Gastroesophageal sphincter (tissue), 4 donors: ENCODE results near the gene HSD11B2. TPM values are rescaled to one million over a fixed set of nuclear protein-coding genes. Genes with fewer than 3 reads are reported as not detected.
A peak's percentile ranks its signal among the peaks of the same experiment; 100 is the strongest.

Experiments used
- ATAC-seq: fragments of 150-250 bp; one replicate; pipeline ENCODE4 v1.9.1; 2016; ENCODE audit warnings: mild to moderate bottlenecking, moderate library complexity
- H3K27ac ChIP-seq, 4 donors: fragments of 200-600 bp; sonication (generic) in 3 of 4; 1 replicate in 3 of 4; 2 replicates in 1 of 4; pipeline ENCODE4 v1.5.1; 2016 to 2019
- H3K27me3 ChIP-seq: fragments of 200-600 bp; sonication (generic); one replicate; pipeline ENCODE4 v1.5.1; 2019
- H3K36me3 ChIP-seq, 2 donors: fragments of 200-600 bp; sonication (generic); one replicate each; pipeline ENCODE4 v1.5.1; 2019; ENCODE audit warnings: control low read depth in 1 of 2
- H3K4me1 ChIP-seq, 3 donors: fragments of 200-600 bp; sonication (generic); 1 replicate in 2 of 3; 2 replicates in 1 of 3; pipeline ENCODE4 v1.5.1; 2016 to 2019; ENCODE audit warnings: control low read depth in 2 of 3
- H3K4me3 ChIP-seq, 2 donors: fragments of 200-600 bp; sonication (generic); one replicate each; pipeline ENCODE4 v1.5.1; 2019; ENCODE audit warnings: mild to moderate bottlenecking in 1 of 2, moderate library complexity in 1 of 2
- H3K9me3 ChIP-seq, 3 donors: fragments of 200-600 bp; sonication (generic); one replicate each; pipeline ENCODE4 v1.5.1; 2017 to 2019; ENCODE audit warnings: control low read depth in 2 of 3
- EP300 ChIP-seq: sonication (generic); formaldehyde crosslinking; IDR thresholded peaks from one replicate; pipeline ENCODE4 v1.6.1; 2017; ENCODE audit warnings: antibody characterized with exemption, mild to moderate bottlenecking
- POLR2A ChIP-seq, 2 donors: fragments of 450-650 bp; IDR thresholded peaks; one replicate each; pipeline ENCODE4 v1.6.1; 2017; ENCODE audit warnings: antibody characterized with exemption in 2 of 2, mild to moderate bottlenecking in 2 of 2, moderate library complexity in 1 of 2
- POLR2AphosphoS5 ChIP-seq: sonication (generic); formaldehyde crosslinking; IDR thresholded peaks from one replicate; pipeline ENCODE4 v1.6.1; 2017; ENCODE audit warnings: antibody characterized with exemption
- whole genome bisulfite sequencing, 2 donors: methylation state at CpG; one replicate each; pipeline ENCODE4 v1.1.5; 2018; ENCODE audit warnings: low coverage in 1 of 2; 5-methylcytosine and 5-hydroxymethylcytosine counted together
- total RNA-seq, 4 donors: library from RNA; depleted of rRNA; stranded (reverse); fragments of >200 nt; gene quantifications; one replicate each; pipeline ENCODE4 v1.1.0, GENCODE V29; 2016
- TF ChIP-seq, protein P1 (sequence below), 4 experiments: fragments of 200-600 bp in 2 of 4; fragments of 450-650 bp in 2 of 4; sonication (generic) in 1 of 4; IDR thresholded peaks; one replicate each; pipeline ENCODE4 v1.5.1; 2017 to 2019; ENCODE audit warnings: antibody characterized with exemption in 4 of 4, mild to moderate bottlenecking in 2 of 4, moderate library complexity in 2 of 4

The HSD11B2 gene
- total RNA-seq, 4 donors from 2014 or later, result 0.19 to 2.1 (median 0.27) TPM; not detected in 1

DNA sequence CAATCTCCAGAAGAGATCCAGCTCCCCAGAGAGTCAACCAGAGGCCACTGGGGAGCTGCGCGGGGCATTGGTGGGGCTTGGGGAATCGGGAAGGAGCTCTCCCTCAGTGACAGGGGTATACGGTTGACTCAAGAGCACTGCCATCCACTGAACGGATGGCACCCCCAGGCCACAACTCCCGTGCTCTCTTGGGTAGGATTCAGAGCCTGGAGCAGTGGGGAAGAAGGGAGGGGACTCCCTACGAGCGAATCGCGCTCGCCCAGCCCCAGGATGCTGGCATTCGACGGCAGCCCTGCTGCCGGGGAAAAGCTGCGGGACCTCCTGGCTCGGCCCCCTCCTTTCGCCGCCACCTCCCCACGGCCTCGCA is 37.1 kb upstream of the HSD11B2 start:
- peaks cover 3 to 94% (median 63%) of the 10 kb centered on the region in 3 donors for H3K4me1 ChIP-seq
- TF ChIP-seq POLR2A (IDR thresholded peaks at IDR 0.05) (no peak), EP300 (no peak), POLR2AphosphoS5 (no peak)
- TF ChIP-seq, protein P1, sequence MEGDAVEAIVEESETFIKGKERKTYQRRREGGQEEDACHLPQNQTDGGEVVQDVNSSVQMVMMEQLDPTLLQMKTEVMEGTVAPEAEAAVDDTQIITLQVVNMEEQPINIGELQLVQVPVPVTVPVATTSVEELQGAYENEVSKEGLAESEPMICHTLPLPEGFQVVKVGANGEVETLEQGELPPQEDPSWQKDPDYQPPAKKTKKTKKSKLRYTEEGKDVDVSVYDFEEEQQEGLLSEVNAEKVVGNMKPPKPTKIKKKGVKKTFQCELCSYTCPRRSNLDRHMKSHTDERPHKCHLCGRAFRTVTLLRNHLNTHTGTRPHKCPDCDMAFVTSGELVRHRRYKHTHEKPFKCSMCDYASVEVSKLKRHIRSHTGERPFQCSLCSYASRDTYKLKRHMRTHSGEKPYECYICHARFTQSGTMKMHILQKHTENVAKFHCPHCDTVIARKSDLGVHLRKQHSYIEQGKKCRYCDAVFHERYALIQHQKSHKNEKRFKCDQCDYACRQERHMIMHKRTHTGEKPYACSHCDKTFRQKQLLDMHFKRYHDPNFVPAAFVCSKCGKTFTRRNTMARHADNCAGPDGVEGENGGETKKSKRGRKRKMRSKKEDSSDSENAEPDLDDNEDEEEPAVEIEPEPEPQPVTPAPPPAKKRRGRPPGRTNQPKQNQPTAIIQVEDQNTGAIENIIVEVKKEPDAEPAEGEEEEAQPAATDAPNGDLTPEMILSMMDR (IDR thresholded peaks at IDR 0.05), result no peak
- H3K36me3 ChIP-seq, result no peaks in the 10 kb centered on the region
- ATAC-seq, result no peak
- WGBS, 2 donors, result 60% methylated on average over 1 of the region's 20 CpGs; no CpG with 5 or more reads in 1 of the 2 donors
- H3K27ac ChIP-seq, result peak overlapping the region; percentile 60 to 89 (median 88)
- H3K27me3 ChIP-seq, result no peaks in the 10 kb centered on the region
- H3K9me3 ChIP-seq, result no peaks in the 10 kb centered on the region
- H3K4me3 ChIP-seq, result peak overlapping the region; percentile 52 to 63

- TF ChIP-seq, protein P1 (IDR thresholded peaks at IDR 0.05), result no peak
- TF ChIP-seq POLR2A (IDR thresholded peaks at IDR 0.05), result peak in 1 of 2 donors; percentile 20
- TF ChIP-seq POLR2AphosphoS5, result no peak
- TF ChIP-seq EP300, result no peak
- H3K4me1 ChIP-seq, result peaks cover 3 to 96% (median 67%) of the 10 kb centered on the region in 3 donors
- H3K27me3 ChIP-seq, result no peaks in the 10 kb centered on the region
- peak overlapping the region; percentile 60 to 89 (median 88) for H3K27ac ChIP-seq
- H3K9me3 ChIP-seq, result no peaks in the 10 kb centered on the region
- no peak for ATAC-seq
- WGBS, 2 donors, result 53 to 74% methylated on average over 11 to 12 of the region's 88 CpGs
- no peaks in the 10 kb centered on the region for H3K36me3 ChIP-seq
- H3K4me3 ChIP-seq, result peak overlapping the region in 1 of 2 donors; percentile 63
These were observed 36.5 kb upstream of the HSD11B2 start for GRCh38 chr16:67394155-67395104.

GRCh38 chr16:67395105-67395457 is 35.8 kb upstream of the HSD11B2 start:
- no peak for TF ChIP-seq POLR2A (IDR thresholded peaks at IDR 0.05)
- TF ChIP-seq, protein P1 (IDR thresholded peaks at IDR 0.05), result no peak
- TF ChIP-seq EP300, result no peak
- no peak for TF ChIP-seq POLR2AphosphoS5
- H3K27ac ChIP-seq, result peak overlapping the region in 3 of 4 donors; percentile 87 to 89 (median 88)
- H3K4me1 ChIP-seq, result peaks cover 3 to 96% (median 65%) of the 10 kb centered on the region in 3 donors
- WGBS, 2 donors, result 20 to 87% methylated on average over 1 to 3 of the region's 10 CpGs
- H3K27me3 ChIP-seq, result no peaks in the 10 kb centered on the region
- no peaks in the 10 kb centered on the region for H3K9me3 ChIP-seq
- H3K36me3 ChIP-seq, result no peaks in the 10 kb centered on the region
- no peak overlapping the region for H3K4me3 ChIP-seq
- no peak for ATAC-seq

DNA sequence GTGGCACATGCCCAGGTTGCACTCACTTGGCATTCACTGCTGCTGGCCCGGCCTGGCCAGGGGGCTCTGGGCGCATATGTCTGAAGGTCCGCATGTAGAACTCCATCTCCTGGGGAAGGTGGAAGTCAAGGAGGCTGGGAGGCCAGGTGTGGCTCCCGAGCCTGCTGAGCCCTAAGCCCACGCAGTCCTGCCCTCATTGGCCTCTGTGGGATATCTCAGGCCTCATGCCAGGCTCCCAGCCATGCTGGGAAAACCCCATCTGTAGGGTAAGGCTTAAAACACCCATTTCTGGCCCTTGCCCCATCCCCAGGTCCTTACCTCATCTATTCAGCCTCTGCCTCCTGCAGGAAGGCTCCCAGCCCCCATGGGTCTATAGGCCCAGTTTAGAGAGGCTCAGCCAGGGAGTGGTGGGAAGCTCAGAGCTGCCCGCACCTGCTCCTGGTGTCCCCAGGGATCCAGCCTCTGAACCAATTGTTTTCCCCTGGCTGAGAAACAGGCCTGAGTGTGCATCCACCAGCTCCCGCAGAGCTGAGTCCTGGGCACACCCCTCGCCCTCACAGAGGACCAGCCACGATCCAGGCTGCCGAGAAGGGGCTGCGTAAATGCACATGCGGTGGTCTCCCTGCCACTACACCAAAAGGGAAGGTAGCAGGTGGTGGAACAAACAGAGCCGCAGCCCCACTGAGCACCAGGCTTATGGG is 35.3 kb upstream of the HSD11B2 start:
- Histone ChIP-seq H3K27ac (peak overlapping the region in 3 of 4 donors; percentile 87 to 89 (median 88)), H3K27me3 (no peaks in the 10 kb centered on the region), H3K4me1 (peaks cover 3 to 90% (median 64%) of the 10 kb centered on the region in 3 donors), H3K4me3 (peak overlapping the region in 1 of 2 donors; percentile 16), H3K36me3 (no peaks in the 10 kb centered on the region), H3K9me3 (no peaks in the 10 kb centered on the region)
- WGBS, 2 donors, result 40% methylated on average over 1 of the region's 13 CpGs; no CpG with 5 or more reads in 1 of the 2 donors
- no peak for ATAC-seq
- TF ChIP-seq EP300 (no peak), POLR2A (IDR thresholded peaks at IDR 0.05) (no peak), POLR2AphosphoS5 (no peak)
- TF ChIP-seq, protein P1 (IDR thresholded peaks at IDR 0.05), result no peak
